Adrenal gland (tissue), 5 donors: ENCODE results near the gene TTC39B.

ENCODE experiments used
- POLR2A ChIP-seq, 2 donors: fragments of 450-650 bp; IDR thresholded peaks; one replicate each; pipeline ENCODE4 v1.6.1; 2017; ENCODE audit warnings: antibody characterized with exemption in 2 of 2, mild to moderate bottlenecking in 2 of 2, moderate library complexity in 1 of 2
- TF ChIP-seq, protein P1 (sequence below), 6 experiments: fragments of 450-650 bp in 4 of 6; fragments of 200-600 bp in 2 of 6; sonication (generic) in 1 of 6; IDR thresholded peaks; 1 replicate in 5 of 6; 2 replicates in 1 of 6; pipeline versions ENCODE4 v1.5.1 to v1.8.0; 2016 to 2021; ENCODE audit warnings: antibody characterized with exemption in 6 of 6, mild to moderate bottlenecking in 2 of 6, moderate library complexity in 1 of 6
- donor health status: DM: no; HTN: no; CAD: no.

- TF ChIP-seq, protein P1, sequence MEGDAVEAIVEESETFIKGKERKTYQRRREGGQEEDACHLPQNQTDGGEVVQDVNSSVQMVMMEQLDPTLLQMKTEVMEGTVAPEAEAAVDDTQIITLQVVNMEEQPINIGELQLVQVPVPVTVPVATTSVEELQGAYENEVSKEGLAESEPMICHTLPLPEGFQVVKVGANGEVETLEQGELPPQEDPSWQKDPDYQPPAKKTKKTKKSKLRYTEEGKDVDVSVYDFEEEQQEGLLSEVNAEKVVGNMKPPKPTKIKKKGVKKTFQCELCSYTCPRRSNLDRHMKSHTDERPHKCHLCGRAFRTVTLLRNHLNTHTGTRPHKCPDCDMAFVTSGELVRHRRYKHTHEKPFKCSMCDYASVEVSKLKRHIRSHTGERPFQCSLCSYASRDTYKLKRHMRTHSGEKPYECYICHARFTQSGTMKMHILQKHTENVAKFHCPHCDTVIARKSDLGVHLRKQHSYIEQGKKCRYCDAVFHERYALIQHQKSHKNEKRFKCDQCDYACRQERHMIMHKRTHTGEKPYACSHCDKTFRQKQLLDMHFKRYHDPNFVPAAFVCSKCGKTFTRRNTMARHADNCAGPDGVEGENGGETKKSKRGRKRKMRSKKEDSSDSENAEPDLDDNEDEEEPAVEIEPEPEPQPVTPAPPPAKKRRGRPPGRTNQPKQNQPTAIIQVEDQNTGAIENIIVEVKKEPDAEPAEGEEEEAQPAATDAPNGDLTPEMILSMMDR (IDR thresholded peaks at IDR 0.05) = no peak
- no peak for TF ChIP-seq POLR2A (IDR thresholded peaks at IDR 0.05)
These were observed 28.8 kb downstream of the TTC39B start for GRCh38 chr9:15278091-15278687.
